Measurements from ENCODE around the gene ZMYND8. TPM values are rescaled to one million over a fixed set of nuclear protein-coding genes. Genes with fewer than 3 reads are reported as not detected.
"Not testable (repeated sequence)": the region's sequence is repeated elsewhere in the genome, so short reads cannot be mapped to it uniquely, and the experiment has no call there.

The ZMYND8 gene
- total RNA-seq, 1 donor from 2014 or later = 47.0 TPM

DNA sequence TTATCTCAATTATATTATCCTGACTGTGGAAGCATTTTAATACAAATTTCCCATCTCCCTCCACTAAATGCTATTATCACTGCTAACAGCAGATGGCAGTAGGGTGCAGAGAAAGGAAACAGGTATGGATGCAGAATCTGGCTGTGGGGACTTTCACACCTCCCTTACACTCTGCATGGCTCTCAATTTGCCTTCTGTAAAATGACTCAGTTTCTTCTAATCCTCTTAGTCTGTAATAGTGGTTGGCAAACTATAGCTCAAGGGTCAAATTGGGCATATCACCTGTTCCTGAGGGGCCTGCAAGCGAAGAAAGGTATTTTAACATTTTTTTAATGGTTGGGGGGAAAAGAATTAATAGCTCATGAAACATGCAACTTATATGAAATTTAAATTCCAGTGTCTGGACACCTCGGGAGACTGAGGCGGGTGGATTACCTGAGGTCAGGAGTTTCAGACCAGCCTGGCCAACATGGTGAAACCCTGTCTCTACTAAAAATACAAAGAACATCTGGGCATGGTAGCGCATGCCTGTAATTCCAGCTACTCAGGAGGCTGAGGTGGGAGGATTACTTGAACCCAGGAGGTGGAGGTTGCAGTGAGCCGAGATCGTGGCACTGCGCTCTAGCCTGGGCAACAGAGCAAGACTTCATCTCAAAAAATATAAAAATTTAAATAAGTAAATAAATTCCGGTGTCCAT lies 83.5 kb downstream of the ZMYND8 start:
- intact Hi-C loops (cut with micrococcal nuclease) = loop anchor here (1.0 to 10.0 kb wide), 4 partner anchors 83 to 348 kb away; partner anchors contain the start of genes NCOA3 and ZMYND8

GRCh38 chr20:47271046-47271615 lies 85.4 kb downstream of the ZMYND8 start:
- intact Hi-C loops (cut with micrococcal nuclease) = loop anchor here (10.0 kb wide), 1 partner anchor 234 kb away; the partner anchor contains the start of gene NCOA3

DNA sequence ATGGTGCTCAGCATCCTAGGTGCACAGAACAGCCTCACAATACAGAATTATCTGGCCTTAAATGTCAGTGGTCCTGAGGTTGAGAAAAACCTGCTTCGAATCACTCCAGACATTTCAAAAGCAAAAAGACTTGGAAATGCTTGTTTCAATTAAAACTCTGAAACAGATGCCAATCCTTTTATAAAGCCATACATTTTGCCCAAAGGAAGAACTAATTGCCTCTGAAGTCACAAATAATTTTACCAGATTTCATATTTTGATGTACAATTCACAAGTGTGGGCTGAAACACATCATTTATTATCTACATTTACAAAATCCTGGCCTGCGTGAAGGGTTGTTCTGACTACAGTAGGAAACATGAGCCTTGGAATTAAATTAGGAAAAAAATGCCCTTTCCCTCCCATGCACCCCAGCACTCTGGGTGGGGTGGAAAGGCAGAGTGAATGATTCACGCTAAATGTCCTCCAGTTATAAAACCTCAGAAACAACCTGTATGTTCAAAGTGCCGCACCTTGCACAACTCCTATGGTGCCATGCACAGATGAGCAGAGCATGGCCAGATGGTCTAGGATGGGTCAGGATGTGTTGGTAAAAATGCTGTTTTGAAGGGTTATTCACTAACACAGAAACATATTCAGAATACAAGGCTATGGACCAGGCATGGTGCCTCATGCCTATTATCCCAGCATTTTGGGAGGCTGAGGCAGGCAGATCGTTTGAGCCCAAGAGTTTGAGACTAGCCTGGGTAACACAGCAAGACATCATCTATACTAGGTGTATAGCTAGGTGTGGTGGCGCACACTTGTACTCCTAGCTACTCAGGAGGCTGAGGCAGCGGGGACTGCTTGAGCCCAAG lies 87.0 kb downstream of the ZMYND8 start:
- intact Hi-C loops (cut with micrococcal nuclease) = loop anchor here (10.0 kb wide), 1 partner anchor 235 kb away; the partner anchor contains the start of gene NCOA3

- intact Hi-C loops (cut with micrococcal nuclease) = no loop called here
Observed at GRCh38 chr20:47267621-47268020, 88.9 kb downstream of the ZMYND8 start.

GRCh38 chr20:47266847-47267515 lies 89.5 kb downstream of the ZMYND8 start:
- intact Hi-C loops (cut with micrococcal nuclease) = no loop called here

GRCh38 chr20:47265984-47266383 lies 90.5 kb downstream of the ZMYND8 start:
- intact Hi-C loops (cut with micrococcal nuclease) = no loop called here

GRCh38 chr20:47265214-47265613 lies 91.3 kb downstream of the ZMYND8 start:
- intact Hi-C loops (cut with micrococcal nuclease) = no loop called here

GRCh38 chr20:47264137-47264769 lies 92.2 kb downstream of the ZMYND8 start:
- intact Hi-C loops (cut with micrococcal nuclease) = not testable (repeated sequence)

DNA sequence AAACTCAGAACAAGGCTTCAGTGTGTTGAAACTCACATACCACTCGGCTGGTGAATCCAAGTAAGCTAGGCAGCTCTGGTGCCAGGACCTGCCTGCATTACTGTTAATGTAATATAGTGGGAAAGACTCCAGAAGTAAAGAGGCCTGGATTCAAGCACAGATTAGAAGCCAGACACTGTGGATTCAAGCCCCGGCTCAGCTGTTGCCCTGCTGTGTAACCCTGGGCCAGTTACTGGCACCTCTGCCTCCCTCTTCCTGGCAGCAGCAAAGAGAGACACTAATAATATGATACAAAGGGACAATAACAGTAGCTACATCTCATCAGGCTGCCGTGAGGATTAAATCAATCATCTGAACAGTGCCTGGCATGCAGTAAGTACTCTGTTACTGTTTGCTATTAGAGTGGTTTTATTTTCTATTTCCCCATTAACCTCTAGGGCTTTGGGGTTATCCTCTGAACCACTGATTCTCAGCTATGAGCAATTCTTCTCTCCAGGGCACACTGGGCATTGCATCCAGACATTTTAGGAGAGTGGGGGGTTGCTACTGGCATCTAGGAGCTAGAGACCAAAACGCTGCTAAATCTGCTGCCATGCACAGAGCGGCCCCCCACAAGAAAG lies 92.9 kb downstream of the ZMYND8 start:
- intact Hi-C loops (cut with micrococcal nuclease) = no loop called here

- intact Hi-C loops (cut with micrococcal nuclease) = no loop called here
Observed at GRCh38 chr20:47263080-47263464, 93.4 kb downstream of the ZMYND8 start.

DNA sequence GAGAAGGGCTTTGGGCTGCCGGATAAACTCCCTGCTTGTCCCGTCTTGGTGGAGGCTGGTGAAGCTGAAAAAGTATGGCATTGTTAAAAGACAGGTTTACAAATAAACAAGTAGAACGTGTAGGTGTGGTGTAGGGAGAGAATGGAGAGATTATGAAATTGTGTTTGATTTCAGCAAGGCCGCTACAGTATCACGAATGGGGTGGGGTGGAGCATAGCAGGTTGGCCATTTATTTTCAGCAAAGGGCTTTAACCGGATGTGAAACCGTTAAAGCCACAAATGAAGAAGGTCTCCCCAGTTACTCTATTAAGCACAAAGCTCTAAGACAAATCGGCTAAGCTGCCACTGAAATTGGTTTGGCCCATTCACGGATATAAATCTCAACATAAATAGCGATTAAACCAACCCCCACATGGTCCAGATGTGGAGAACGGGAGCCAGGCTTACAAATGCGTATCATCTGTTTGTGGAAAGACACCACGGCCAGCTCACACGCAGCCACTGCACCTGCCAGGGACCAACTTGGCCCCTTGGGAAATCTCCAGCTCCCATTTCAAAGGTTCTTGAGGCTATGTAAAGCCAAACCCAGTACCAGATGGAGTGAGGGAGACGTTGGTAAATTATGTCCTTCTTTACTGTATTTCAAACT lies 94.0 kb downstream of the ZMYND8 start:
- intact Hi-C loops (cut with micrococcal nuclease) = no loop called here

DNA sequence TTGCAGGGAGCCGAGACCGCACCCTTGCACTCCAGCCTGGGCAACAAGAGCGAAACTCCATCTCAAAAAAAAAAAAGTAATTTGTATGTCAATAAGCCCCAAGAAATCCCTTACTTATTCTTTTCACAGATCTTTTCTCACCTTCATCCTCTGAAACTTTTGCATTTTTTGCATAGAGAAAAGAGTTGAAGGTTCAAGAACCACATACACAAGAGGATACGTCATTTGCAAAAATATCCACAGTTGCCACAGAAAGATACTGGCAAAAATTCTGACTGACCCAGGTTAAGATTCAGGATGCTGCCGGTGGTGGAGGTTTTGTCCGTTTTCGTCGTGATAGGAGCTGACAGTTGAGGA lies 94.5 kb downstream of the ZMYND8 start:
- intact Hi-C loops (cut with micrococcal nuclease) = no loop called here

DNA sequence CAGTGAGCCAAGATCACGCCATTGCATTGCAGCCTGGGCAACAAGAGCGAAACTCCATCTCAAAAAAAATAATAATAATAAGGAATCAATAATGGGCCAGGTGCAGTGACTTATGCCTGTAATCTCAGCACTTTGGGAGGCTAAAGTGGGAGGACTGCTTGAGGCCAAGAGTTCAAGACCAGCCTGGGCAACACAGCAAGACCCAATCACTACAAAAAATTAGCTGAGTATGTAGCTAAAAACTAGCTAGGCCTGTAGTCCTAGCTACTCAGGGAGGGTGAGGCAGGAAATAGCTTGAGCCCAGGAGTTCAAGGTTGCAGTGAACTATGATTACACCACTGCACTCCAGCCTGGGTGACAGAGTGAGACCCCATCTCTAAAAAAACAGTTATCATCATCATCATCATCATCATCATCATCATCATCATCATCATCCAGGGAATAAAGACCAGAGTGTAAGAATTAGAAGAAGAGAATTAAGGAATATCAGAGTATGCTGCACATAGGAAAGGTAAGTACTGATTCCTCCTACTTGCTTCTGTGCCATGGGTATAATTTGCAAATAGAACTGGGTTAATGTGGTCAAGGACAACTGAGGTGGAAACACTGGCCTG lies 95.2 kb downstream of the ZMYND8 start:
- intact Hi-C loops (cut with micrococcal nuclease) = not testable (repeated sequence)

DNA sequence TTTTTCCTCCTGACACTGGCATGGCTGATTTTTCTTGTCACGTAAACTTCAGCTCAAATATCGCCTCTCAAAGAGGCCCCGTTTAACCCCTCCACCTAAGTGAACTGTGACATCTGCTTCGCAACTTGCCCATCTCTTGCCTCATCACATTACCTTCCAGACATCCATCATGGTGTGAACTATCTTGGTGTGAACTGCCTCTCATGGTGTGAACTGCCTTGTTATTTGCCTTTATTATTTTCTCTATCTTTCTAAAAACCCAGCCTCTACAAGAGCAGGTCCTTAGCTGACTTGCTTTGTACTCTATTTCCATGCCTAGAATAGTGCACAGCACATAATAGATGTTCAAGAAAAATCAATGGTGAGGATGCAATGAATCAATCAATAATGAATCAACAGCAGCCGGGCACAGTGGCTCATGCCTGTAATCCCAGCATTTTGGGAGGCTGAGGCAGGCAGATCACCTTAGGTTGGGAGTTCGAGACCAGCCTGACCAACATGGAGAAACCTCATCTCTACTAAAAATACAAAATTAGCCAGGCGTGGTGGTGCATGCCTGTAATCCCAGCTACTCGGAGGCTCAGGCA lies 95.9 kb downstream of the ZMYND8 start:
- intact Hi-C loops (cut with micrococcal nuclease) = not testable (repeated sequence)

DNA sequence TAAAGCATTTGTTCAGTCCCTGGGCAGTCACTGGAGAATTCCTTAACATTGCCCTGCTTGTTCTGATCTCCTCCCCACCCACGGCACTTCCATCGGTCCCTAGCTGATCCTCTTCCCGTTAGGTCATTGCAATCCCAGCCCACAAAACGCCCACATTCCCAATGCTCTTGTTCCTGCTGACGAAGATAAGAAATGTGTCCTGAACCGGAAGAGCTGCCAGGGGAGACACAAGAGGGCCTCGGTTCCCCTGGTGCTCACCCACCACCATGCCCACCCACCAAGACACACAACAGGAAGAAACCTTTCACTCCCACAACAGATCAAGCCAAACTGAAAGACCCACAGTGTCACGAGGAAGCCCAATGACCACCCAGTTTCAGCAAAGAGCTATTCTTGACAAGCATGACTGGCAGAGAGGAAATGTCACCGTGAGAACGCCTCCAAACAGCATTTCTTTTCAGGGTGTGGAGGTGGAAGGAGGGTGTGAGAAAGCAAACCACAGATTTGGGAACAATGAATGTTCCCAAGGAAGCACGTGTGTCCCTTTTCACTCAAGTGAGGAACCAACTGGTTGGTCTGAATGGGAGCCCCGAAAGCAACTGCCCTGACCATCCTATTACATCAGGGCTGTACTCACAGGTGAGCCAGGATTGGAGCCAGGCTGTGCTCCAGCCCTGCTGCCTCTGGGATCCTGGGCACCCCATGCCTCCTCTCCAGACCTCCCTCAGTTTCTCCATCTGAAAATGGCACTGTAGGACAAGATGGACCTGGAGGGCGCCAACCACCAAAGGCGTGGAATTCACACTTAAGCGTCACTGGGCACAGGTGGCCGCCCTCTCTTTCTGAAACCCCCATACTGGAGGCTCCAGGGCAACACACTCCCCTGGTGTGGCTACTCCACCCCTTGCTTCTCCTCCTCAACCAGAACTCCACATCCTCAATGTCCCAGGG lies 97.5 kb downstream of the ZMYND8 start:
- intact Hi-C loops (cut with micrococcal nuclease) = no loop called here

DNA sequence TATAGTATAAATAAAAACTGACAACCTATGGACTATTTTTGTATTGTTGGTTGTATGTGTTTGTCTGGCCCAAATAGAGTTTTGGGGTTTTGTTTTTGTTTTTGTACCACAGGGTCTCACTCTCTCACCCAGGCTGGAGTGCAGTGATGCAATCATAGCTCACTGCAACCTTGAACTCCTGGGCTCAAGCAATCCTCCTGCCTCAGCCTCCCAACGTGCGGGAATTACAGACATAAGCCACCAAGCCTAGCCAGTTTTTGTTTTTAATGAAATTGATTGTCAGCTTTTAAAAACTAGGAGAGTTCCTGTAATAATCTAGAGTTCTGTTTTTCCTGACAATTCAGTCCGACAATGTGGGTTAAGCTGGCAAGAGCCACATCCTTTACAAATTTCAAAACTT lies 98.7 kb downstream of the ZMYND8 start:
- intact Hi-C loops (cut with micrococcal nuclease) = no loop called here

DNA sequence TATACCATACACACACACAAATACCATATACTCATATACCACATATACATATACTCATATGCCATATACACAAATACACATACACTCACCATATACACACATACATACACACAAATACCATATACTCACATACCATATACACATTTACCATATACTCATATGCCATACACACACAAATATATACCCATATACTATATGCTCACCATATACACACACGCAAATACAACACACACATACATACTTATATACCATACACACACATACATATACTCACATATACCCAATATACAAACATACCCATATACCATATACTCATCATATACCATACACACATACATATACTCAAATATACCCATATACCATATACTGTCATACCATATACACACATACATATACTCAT lies 99.2 kb downstream of the ZMYND8 start:
- intact Hi-C loops (cut with micrococcal nuclease) = no loop called here

DNA sequence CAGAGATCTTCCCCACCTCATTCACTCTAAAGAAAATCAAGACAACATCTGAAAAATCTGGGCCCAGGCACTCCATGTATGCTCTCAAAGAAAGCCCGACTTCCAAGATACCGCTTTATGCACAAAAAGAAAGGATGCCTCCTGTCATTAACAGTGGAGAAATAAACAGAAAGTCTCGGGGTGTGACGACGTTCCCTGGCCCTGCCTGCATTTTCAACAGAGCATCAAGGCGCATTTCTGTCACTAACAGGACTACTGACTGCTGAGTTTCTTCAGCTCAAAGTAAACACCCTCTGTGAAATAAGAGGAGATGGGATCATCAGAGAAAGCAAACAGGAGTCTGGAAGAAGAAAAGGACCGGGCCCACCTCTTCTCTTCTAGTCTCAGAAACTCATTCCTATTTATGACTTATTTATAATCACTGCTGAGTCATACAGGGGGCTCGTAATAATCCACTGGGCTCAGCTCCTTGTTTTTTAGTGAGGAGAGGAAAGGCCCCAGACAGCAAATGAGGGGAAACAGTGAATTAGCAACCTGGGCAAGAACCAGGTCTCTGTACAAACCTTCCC lies 99.7 kb downstream of the ZMYND8 start:
- intact Hi-C loops (cut with micrococcal nuclease) = no loop called here
